NK-92 (cell line): Measurements from ENCODE around the gene ALG10B.
"Not testable (repeated sequence)": the region's sequence is repeated elsewhere in the genome, so short reads cannot be mapped to it uniquely, and the experiment has no call there.

Source experiments
- DNase-seq: peaks from one replicate; lab custom pipeline; 2025; ENCODE audit not compliant: unreplicated experiment; lab: John Stamatoyannopoulos, UW

The ALG10B gene, protein sequence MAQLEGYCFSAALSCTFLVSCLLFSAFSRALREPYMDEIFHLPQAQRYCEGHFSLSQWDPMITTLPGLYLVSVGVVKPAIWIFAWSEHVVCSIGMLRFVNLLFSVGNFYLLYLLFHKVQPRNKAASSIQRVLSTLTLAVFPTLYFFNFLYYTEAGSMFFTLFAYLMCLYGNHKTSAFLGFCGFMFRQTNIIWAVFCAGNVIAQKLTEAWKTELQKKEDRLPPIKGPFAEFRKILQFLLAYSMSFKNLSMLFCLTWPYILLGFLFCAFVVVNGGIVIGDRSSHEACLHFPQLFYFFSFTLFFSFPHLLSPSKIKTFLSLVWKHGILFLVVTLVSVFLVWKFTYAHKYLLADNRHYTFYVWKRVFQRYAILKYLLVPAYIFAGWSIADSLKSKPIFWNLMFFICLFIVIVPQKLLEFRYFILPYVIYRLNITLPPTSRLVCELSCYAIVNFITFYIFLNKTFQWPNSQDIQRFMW

DNA sequence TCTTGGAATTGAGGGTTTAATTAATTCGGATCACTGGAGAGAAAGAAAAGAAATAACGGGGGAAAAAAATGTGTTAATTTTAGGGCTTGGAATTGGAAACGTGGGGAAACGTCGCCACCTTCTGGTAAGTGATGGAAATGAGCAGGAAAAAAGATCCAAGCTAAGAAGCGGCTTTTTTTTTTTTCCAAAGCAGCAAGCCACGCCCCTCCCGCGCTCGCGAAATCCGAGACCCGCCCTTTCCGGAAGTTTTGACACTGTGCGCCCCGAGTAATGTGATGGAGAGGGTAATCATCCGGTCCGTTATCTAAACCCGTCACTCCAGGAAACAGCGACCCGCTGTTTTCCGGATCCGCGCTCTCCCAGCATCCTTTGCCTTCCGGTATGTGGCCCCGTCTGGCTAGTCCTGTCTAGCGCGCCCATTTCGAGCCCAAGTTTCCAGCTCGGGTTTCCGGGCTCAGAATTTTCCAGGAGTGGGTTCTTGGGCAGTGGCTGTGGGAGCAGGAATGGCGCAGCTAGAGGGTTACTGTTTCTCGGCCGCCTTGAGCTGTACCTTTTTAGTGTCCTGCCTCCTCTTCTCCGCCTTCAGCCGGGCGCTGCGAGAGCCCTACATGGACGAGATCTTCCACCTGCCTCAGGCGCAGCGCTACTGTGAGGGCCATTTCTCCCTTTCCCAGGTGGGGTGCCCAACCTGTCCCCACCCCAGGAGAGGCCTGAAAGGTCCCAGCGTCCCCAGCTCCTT, at the start of gene ALG10B:
Gene ALG10B (plus strand): TSS at position 384 of the 739 bp plus-strand sequence. CDS start 120 bp downstream, at position 504.
- DNase-seq: peak; percentile 71

DNA sequence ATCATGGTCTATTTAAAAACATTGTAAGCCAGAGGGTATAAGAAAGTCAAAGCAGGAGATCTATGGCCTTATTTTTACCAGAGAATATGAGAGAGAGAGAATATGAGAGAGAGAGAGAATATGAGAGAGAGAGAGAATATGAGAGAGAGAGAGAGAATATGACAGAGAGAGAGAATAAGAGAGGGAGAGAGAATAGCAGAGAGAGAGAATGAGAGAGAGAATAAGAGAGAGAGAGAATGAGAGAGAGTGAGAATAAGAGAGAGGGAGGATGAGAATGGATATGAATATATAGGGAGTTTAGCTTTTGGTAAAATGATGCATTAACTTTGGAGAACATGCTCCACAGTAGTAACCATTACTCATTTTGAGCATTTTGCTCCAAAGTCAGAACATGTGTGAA, 48.0 kb upstream of the ALG10B start:
- DNase-seq: no peak

DNA sequence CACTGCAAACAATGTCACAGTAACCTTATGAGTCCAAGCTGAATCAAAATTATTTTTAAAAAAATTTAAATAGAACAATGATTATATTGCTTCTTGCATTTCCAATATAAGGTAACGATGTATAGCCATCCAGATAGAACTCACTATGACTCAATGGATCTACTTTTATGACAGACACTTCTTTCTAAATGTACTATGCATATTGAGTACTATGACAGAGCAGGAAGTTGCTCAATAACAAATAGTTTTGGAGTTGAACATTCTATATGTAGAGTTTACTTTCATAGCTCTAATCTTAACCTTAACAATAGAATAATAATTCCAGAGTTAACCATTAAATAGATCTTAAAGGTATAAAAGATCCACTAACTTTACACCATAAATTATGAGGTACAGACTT, 46.7 kb upstream of the ALG10B start:
- DNase-seq: no peak

DNA sequence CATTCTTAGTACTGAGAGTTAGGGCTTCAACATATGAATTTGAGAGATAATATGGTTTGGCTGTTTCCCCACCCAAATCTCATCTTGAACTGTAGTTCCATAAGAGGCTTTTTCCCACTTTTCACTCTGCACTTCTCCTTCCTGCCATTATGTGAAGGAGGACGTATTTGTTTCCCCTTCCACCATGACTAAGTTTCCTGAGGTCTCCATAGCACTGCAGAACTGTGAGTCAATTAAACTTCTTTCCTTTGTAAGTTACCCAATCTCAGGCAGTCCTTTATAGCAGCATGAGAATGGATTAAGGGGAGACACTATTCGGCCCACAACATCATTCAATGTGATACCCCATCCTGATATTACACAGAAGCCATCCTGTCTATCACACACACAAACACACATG, 36.8 kb upstream of the ALG10B start:
- no peak for DNase-seq

DNA sequence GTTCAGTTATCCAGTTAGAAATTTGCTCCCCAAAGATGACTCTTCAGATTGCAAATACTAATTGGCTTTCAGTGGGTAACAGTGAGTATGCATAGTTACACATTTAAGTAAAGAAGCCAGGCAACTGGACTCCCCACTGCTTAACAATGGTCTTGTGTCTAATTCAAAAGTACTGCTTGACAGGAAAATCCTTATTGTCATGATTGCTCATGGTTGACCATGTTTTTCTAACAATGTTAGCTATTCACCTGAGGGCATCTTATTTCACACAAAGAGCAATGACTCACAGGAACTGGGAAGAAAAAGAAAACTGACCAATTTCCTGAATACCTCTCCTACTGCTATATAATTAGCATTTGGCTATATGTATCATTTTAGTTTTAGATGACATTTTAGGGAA, 33.7 kb upstream of the ALG10B start:
- no peak for DNase-seq

DNA sequence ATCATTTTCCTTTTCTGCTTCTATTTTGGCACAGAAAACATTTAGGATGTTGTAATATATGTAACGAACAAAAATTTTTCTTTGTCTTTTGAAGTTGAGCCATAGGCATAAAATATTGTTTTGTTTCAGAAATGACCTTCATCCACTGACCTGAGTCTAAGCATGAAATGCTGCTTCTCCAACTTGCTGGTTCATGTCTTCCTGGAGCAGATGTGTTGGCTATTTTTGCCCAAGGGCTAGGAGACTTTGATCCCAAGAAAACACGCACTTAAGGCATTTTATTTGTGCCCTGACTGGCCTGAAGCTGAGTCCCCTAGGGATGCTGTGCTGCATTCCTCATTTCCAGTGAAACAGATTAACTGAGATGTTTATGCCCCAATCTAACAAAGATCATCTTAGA, 27.2 kb upstream of the ALG10B start:
- DNase-seq: no peak

DNA sequence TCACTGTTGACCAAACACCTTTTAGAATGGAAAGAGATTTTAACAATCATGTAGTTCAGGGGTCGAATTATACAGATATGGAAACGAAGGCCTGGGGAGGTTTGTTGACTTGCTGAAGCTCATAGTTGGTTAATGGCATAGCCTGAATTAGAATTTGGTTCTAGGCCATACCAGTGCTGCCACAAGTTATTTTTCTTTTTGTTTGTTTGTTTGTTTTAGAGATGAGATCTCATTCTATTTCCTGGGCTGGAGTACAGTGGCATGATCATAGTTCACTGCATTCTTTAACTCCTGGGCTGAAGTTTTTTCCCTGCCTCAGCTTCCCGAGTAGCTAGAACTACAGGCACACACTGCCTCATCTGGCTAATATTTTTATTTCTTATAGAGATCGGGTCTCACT, 25.4 kb upstream of the ALG10B start:
- no peak for DNase-seq

DNA sequence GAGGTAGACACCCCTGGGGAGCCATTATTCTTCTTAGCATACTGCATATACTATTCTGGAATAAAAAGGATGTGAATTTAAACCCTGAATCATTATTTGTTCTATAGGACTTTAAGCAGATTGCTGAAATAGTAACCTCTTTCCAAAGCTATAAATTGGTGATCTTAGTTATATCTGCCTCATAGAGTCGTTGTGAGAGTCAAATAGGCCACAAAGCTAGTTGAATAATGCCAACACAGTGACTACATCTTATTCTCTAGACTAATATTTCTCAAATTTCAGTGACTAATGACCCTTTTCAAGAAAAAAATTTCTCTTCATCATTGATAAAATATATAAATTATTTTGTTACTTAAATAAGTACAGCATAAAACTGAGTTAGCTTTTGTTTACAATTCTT, 13.6 kb upstream of the ALG10B start:
- not testable (repeated sequence) for DNase-seq

DNA sequence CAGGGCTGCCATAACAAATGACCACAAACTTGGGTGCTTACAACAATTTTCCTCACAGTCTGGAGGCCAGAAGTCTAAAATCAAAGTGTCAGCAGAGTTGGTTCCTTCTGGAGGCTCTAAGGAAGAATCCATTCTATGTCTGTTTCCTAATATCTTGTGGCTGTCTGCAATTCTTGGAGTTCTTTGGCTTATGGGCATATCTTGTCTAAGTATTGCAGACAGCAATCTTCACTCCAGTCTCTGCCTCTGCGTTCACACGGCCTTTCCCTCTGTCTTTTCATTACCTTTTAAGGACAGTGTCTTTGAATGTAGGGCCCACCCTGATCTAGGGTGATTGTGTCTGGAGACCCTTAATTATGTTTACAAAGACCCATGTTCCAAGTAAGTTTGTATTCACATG, 5.4 kb downstream of the ALG10B start:
- DNase-seq: not testable (repeated sequence)

DNA sequence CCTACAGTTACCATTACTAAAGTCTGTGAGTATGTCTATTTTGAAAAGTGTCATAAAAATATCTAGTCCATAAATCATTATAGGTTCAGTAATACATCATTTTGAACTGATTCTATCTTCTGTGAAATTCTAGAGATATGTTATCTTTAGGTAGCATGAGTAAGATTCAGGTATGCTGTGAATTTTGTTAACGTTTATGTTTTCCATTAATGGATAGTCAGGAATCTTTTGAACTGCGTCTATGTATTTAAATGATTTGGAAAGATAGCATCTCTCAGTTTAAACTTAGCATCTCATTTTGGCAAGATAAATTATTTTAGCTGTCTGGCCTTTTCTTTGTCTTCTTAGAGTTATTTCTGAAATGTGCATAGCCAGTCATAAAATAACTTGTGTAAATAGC, 8.3 kb downstream of the ALG10B start:
- no peak for DNase-seq

DNA sequence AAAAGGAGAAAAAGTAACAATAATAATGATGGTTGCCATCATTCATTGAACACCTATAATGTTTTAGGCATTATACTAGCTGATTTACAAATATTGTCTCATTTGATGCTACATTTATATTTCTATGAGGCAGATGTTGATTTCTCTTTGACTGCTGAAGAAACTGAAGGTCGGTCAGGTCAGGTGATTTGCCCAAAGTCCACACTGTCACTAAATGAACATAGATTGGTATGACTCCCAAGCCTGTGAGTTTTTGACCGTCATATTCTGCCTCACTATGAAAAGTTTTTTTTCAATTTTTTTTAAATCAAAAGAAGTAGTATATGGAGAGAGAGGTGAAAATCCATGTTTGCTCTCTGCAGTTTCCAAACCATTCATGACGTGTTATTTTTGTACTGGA, 10.8 kb downstream of the ALG10B start:
- no peak for DNase-seq

DNA sequence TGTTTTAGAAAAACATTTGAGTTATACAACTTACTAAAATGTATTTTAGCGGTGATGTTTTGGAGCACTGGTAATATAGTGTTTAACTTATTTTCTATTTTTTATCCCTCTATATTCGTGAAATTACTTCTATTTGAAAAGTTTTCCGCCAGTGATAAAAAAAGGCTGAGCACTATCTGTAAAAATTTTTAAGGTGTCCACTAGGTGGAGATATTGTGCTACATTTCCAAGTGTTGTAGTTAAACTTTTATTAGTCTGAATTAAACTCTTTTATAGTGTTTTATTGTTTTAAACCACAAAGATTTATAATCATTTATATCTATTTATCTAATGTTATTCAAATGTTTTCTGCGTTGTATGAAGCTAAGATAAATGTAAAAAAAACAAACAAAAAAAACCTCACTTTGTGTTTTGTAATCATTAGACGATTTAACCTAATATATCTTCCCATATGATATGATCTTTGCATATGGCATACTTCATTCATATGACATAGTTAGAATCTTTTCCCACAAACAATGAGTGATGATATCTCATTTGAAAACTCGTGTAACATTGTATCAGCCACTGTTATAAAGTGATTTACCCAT, 11.8 kb downstream of the ALG10B start:
- no peak for DNase-seq

DNA sequence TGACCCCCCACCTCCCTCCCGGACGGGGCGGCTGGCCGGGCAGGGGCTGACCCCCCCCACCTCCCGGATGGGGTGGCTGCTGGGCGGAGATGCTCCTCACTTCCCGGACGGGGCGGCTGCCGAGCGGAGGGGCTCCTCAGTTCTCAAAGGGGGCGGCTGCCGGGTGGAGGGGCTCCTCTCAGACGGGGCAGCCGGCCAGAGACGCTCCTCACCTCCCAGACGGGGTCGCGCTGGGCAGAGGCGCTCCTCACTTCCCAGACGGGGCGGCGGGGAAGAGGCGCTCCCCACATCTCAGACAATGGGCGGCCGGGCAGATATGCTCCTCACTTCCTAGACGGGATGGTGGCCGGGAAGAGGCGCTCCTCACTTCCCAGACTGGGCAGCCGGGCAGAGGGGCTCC, 13.8 kb downstream of the ALG10B start:
- DNase-seq: not testable (repeated sequence)

DNA sequence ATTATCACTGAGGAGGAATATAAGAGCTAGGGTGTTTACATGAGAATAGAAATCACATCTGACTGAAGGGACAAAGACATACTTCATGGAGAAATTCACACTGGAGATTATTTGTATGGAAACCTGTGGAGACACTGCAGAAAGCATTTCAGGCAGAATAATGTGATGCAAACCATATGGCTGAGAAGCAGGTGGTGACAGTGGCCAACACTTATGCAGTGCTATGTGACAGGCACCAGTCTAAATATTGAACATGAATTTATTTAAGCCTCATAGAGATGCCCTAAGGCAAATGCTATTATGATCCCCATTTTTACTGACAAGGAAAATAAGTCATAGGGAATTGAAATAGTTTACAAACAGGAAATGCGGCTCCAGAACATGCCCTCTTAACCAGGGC, 16.2 kb downstream of the ALG10B start:
- DNase-seq: no peak

DNA sequence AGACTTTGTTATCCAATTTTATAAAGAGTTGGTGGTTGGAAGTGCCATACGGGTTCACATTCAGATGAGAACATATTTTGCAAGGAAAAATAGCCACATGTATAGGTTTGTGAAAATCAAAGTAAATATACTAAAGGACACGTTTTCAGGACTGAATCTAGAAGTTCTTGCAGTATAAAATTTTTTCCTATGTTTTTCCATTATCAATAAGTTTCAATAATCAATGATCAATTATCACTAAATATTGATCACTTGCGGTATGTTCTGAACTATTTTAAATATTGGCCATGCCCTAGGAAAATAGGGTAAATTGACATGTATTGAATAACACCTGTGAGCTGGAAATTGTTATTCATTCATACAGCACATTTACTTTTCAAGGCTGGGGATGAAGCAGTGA, 25.9 kb downstream of the ALG10B start:
- DNase-seq: no peak

DNA sequence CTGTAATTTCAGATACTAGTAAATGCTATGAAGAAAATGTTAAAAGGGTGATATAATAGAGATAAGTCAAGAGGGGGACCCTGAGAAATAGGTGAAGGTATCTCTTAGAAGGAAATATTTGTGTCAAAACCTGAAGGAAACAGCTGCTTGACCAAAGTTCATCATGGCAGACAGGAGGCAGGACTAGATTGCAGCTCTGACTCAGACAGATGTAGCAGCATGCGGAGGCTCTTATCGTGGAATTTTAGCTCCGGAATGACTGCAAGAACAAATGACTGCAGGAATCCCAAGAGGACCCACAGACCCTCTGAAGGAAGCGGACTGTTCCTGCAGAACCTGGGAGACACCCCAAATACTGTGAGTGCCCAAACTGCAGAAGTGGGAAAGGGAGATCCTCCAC, 26.7 kb downstream of the ALG10B start:
- not testable (repeated sequence) for DNase-seq

DNA sequence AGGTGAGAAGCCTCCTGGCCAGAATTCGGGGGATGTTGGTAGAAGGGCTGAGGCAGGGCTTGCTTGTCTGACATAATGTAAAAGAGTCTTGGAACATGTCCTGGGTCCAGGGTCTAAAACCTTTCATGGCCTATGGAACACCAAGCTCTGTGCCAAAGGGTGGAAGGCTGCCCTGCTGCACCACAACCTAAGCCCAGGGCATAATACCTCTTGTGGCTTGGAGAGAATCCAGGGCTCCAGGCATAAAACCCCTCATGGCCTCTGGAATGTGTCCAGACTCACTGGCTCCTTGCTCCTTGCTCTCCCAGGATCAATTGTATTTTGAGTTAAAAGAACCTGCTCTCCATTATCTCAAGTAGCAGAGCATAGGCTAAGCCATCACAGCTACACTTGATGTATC, 27.3 kb downstream of the ALG10B start:
- DNase-seq: not testable (repeated sequence)

DNA sequence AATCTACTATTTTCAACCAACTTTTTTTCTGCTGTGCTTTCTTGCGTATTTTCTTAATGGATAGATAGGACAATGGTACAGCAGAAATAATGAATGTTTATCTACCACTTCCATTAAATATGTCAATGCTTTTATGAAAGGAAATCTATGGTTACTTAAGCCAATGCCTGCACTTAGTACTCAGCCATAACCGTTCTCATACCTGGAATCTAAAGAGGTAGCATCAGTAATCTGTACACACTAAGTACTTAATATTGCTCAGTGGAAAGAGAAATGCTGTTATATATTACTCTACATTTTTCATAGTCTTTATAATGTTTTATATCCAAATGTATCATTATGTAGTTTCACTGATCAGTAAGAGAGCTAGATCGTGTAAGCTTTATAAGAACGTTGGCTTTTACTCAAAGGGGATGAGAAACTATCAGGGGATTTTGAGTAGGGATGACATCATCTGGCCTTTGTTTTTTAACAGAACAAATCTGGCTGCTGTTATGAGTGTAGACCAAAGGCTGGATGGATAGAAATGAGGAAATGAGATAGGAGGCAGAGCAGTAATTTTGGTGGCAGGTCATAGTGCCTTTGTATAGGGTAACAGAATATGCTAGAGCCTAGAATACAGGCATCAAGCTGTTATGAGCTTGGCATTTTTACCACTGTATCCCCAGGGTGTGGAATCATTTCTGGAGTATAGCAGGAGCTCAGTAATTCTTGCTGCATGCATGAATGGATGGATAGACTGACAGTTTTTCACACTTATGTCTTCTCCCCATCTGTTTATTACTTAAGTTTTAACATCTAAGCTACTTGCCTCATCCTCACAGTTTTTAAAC, 34.0 kb downstream of the ALG10B start:
- no peak for DNase-seq

DNA sequence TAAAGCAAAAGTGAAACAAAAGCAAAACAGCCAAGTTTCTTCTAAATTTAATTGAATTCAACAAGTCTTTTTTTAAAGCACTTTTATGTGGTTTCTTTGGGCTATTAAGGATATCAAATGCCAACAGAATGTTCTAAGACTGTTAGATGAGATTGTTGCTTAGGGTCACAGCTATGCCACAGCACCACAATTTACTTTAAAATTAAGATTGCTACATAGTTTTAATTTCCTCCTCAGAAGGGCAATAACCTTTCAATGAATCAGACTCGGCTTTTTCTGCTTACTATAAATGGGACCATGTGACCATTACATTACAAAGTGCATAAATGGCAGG, 34.6 kb downstream of the ALG10B start:
- DNase-seq: not testable (repeated sequence)

DNA sequence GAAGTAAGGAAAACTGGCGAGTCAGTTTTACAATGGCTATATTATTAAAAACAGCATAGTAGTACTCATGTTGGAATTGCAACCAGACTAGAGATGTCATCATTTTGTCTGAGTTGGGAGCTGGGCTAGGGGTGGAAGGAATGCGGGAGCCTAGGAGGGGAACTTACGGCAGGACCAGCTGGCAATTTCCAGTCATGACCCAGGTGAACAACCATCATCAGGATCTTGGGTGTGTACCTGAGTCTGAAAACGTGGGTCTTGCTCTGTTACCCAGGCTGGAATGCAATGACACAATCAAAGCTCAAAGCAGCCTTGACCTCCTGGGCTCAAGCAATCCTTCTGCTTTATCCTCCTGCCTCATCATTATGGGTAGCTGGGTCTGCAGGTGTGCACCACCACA, 50.9 kb downstream of the ALG10B start:
- no peak for DNase-seq

DNA sequence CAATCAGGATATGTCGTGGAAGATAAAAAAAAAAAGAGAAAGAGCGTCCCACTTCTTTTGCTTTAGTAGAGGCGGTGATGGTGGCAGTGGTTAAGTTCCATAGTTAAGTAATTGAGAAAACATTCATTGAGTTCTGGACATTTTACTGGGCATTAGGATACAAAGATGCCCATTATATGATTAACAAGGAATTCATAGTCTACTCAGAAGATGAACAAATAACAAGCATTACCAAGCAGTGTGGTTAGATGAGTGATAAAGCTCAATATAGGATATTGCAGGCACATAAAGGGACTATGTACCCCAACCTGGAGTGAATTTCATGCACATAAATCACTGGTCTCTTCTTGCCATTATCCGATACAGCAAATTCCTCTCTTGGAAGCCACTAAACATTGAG, 53.7 kb downstream of the ALG10B start:
- no peak for DNase-seq
